Measurements from ENCODE around the gene FRMD4A. TPM values are rescaled to one million over a fixed set of nuclear protein-coding genes. Genes with fewer than 3 reads are reported as not detected.
"Not testable (repeated sequence)": the region's sequence is repeated elsewhere in the genome, so short reads cannot be mapped to it uniquely, and the experiment has no call there.

FRMD4A gene
- total RNA-seq, 1 experiment from 2014 or later: not detected

DNA sequence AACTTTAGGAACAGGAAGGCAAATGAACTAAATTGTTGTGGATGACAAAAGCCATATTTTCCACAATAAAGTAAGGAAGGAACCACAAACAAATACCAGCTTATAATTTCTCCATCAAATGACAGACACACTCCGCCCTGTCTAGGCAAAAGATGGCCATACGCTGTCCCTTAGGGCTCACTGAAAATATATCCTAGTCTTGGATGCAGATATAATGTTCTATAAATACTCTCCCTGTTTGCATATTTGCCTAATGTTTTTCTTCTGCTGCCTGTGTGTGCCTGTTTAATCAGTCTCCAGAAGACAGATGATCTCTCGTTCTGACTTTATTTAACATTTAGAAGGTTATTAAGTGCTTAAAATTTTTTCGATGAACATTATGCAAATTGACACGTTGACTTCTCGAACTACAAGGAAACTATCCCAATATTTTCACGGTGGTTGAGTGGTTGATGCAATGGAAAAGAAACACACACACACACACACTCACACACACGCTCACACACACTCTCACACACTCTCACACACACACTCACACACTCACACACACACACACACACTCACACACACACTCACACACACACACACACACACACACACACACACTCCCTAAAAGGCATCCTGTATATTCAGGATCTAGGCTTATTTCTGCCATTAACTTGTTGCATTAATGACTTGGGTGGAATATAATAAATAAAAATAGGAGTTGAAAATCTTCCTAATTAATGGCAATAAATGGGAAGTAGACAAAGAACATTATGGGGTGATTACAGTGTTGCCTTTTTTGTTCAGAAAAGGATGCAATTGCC, 446.9 kb downstream of the FRMD4A start:
- DNase-seq (ENCODE audit: low spot score): no peak

DNA sequence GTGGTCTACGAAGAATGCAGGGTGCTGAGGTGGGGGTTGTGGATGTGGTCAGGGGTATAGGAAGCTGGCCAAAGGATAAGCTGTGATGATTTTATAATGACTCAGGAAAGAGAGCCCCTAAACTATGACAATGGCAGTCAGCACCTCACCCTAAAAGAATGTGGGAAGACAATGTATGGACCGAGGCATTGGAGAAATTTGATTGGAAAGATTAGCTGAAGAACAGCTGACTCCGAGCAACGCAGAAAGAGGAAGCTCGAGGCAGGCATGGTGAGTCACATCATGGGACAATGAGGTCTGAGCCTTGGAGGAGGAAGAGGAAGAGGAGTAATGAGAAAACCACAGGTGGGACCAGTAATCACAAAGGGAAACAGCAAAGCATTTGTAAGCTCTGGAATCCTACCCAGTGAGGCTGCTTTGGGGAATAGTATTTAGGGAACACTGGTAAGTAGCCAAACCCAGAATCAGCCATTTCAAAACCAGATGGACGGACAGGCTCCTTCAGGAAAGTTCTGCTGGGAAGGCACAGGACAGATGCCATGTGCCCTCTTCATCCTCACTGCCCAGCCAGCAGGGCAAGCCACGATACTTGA, 448.5 kb downstream of the FRMD4A start:
- peak; percentile 3 for DNase-seq (ENCODE audit: low spot score)

DNA sequence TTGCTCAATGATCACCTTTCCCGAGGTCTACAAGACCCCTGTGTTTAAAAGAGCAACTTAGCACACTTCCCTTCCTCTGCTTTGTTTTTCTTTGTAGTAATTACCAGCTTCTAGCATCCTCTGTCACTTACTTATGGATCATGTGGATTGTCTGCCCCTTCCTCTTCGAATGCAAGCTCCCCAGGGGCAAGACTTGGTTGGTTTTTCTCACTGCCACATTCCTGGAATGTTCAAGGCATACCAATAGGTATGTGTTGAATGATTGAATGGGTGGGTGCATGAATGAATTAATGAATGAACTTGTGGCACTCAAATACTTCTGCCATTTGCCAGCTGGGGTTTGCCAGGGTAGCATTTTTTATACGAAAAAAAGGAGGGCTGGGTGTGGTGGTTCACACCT, 450.0 kb downstream of the FRMD4A start:
- no peak for DNase-seq (ENCODE audit: low spot score)

DNA sequence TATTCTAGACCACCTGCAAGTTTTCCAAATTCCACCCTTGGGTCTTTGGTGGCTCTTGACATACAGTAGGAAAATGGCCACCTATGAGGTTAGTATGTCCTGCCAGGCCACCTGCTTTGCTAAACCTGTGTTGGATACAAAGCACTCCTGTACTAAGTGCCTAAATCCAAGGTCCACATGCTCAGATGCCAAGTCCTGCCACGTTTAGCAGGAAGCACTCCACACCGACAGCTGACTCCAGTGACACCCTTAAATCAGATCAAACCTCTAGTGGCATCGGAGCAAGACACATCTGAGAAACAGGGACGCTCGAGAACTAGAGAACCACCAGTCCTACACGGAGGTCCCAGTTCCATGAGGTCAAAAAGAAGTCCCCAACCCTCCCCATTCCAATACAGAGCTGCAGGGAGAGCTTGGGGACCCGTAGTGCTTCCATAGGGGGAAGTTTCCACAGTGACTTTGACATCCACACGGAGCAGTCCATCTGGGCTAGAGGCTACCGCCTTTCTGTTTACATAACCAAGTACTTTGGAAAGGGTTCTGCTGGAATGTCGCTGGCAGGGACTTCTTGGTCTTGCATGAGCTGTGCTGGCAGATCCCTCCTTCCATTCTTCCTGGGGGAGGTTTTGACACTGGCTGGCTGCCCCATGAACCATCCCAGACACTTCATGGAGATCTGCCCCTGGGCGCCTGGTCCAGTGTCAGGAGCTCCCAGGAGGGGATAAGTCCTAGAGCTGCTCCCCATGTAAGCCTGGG, 453.4 kb downstream of the FRMD4A start:
- no peak for DNase-seq (ENCODE audit: low spot score)

DNA sequence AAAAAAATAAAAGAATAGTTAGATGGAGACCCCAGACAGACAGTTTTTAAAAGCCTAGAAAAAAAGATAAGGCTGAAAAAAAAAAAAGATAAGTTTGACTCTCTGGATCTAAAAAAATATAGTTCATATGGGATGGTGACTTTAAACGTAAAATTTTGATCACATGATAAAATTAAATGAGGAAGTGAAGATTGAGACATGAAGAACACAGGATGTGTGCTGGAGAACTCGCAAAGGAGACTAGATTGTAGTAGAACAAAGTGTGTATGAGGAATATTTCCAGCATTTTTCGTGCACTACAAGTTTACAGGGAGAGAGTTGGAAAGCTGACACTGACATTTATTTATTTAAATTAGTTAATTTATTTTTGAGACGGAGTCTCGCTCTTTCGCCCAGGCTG, 457.5 kb downstream of the FRMD4A start:
- no peak for DNase-seq (ENCODE audit: low spot score)

DNA sequence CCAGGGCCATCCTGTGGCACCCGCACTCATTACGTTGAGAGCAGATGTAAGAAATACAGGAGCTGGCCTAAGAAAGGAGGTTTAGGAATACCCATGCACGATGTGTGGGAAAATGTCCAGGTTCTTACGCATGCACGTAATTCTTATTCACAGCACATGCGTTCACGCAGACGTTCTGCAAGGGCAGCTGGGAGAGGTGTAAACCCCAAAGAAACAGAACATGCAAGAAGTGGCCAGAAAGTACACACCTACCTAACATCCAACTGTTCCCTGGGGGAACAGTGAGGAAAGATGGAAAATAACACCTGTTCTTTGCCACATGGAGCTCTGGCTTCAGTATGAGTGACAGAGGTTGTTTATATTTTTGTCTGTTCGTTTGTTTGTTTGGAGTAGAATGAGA, 458.3 kb downstream of the FRMD4A start:
- no peak for DNase-seq (ENCODE audit: low spot score)

DNA sequence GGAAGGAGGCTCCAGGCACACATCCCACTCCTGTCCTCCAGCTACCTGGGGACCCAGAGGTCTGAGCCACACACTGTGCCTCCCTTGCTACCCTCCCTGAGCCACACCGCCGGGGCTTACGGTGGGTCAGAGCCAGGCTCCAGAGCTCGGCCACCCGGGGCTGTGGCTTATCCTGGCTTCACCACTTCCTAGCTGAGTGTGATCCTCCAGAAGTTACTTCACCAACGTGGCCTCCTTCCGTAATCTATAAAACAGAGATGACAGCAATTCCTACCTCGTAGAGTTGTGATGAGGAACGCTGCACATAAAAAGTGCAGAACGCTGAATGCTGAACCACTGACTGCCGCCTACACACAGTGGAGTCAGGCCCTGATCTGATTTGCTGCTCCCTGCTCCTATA, 458.9 kb downstream of the FRMD4A start:
- DNase-seq (ENCODE audit: low spot score): no peak

DNA sequence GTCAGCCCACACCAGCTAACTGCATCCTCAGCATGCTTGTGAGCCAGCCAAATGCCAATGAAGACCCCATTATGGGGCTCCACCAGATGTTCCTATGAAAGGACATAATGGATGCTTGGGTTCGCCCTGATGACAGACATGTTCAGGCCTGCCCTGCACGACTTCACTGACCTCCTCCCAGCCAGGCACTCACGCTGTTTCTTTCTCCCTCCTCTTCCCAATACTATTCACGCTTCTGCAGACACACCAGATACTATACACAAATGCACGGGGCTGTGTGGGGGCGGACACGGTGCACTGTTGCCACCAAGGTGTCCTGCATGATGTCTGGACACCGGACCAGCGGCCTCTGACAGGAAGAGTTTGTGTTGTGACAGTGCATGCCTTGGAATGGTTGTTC, 459.7 kb downstream of the FRMD4A start:
- no peak for DNase-seq (ENCODE audit: low spot score)

DNA sequence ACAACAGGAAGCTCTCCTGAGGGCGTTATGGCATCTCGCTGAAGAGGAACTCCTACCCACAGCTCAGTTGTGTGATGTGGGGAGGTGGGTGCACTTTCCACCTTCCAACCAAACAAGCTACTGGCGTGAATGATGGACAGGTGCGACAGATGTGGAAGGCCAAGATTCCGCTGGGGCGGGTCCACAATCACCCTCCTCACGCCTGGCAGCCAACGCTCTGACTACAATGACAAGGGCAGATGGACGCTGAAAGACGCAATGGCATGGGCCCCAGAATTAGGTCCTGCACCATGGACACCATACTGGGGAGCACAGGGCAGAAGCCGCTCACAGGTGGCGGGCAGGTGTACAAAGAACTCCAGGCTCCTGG, 461.4 kb downstream of the FRMD4A start:
- DNase-seq (ENCODE audit: low spot score): no peak

DNA sequence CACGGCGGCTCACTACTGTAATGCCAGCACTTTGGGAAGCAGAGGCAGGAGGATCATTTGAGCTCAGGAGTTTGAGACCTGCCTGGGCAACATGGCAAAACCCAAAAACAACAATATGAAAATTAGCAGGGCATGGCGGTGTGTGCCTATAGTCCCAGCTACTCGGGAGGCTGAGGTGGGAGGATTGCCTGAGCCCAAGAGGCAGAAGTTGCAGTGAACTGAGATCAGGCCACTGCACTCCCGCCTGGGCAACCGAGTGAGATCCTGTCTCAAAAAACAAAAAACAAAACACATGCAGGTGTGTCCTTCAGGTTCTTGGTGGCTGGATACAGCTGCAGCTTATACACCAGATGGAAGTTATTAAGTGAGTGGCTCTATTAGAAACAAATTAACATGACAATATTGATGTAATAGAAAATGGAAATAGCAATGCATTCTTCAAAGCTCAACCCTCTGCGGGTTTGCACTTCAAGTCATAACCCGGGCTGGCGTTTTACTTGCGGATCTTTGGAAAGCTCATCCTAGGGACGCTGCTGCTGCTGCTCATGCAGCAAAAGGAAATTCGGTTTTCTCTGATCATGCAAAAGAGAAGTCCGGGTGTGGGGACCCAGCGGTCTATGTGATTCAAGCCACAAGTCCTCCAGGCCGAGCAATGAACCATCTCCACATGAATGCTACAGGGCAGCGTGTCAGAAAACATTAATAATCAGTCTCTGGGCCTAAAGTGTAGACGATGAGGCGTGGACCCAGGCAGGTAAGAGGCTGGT, 462.0 kb downstream of the FRMD4A start:
- no peak for DNase-seq (ENCODE audit: low spot score)

DNA sequence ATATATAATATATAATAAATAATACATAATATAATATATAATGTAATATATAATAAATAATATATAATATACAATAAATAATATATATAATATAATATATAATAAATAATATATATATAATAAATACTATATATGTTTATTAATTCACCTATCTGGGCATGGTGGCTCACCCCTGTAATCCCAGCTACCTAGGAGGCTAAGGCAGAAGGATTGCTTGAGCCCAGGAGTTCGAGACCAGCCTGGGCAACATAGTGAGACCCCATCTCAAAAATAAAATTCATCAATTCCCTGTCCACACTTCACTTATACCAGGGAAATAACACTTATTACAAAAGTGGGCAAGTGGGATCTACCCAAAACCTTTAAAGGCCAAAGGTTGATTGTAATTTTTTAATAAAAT, 462.9 kb downstream of the FRMD4A start:
- DNase-seq (ENCODE audit: low spot score): no peak

DNA sequence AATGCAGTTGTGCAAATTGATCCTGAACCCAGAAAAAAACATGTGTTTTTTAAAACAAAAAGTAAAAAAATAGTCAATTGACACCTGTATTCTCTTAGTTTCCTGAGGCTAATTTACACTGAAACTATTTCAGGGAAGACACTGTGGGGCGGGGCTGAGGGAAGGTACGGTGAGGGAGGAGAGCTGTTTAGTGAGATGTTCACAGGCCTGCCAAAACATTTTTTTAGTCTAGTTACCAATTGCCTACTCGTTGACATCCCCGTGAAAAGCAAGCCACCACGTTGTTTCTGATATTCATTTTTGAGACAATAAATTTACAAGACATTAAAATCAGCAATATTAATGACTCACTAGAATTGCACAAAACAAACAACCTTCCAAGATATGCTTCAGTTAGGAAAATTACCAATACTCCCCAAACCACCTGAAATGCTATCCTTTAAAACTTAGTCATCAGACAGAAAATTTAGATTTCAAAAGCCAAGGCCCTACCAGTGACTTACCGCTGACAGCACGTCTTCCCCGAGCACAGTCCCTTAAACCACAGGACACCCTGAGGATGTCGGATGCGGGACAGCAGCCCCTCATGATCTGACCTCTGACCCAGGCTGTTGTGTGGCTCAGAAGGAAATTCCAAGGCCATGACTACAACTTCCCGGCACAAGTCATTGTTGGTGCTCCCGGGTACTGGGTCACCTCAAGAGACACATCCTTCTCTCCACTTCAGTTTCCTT, 464.8 kb downstream of the FRMD4A start:
- no peak for DNase-seq (ENCODE audit: low spot score)

DNA sequence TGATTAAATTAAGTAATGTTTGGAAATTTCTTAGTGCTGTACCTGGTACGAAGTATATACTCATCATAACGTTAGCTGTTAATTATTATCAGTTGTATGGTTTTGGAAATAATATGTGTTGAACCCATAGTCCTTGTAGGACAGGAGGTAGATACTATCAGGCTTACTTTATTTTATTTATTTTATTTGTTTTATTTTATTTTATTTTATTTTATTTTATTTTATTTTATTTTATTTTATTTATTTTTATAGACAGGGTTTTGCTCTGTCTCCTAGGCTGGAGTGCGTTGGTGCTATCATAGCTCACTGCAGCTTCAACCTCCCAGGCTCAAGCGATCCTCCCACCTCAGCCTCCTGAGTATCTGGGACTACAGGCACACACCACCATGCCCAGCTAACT, 465.5 kb downstream of the FRMD4A start:
- not testable (repeated sequence) for DNase-seq (ENCODE audit: low spot score)

DNA sequence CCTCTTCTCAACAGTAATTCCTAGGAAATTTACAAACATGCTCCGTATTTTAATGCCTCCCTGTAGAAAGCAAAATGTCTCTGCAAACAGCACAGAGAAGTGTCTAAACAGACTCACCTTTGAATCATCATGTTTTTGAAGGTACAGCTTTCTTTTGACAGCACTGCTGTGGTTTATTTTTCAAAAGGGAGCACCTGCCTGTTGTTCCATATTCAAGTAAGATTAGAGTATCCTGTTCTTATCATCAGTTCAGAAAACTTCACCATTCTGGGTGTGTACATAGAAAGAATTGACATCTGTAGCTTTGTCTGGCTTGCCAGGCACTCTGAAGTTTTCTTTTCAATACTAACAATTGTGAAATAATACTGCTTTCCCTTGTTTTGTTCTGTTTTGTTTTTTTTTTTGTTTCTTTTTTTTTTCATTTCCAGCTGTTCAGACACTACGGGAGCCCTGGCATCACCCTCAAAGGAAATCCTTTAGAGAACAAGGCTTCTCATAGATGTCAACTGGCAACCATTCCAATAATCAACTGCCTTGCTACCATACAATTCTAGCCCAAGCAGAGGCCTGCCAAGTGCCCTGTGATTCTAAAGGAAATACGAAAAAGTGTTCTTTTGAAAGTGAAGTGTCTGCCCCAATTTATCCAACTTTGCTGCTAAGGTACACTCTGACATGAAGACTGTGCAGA, 468.0 kb downstream of the FRMD4A start:
- DNase-seq (ENCODE audit: low spot score): no peak

DNA sequence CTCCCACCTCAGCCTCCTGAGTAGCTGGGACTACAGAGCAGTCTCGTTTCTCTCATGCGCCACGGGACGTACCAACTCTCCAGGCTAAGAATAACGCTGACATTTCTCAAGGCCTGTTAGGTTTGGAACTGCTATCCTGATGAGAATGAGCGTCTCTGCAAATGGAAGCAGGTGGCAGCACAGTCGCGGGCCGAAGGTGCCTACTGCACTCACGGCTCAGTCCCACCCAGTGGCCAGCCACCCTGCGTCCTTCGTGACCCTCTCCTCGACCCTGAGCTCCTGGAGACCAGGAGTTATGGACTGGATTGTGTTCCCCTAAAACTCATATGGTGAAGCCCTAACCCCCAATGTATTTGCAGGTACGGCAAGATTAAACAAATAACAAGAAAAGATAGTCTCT, 469.8 kb downstream of the FRMD4A start:
- DNase-seq (ENCODE audit: low spot score): no peak

DNA sequence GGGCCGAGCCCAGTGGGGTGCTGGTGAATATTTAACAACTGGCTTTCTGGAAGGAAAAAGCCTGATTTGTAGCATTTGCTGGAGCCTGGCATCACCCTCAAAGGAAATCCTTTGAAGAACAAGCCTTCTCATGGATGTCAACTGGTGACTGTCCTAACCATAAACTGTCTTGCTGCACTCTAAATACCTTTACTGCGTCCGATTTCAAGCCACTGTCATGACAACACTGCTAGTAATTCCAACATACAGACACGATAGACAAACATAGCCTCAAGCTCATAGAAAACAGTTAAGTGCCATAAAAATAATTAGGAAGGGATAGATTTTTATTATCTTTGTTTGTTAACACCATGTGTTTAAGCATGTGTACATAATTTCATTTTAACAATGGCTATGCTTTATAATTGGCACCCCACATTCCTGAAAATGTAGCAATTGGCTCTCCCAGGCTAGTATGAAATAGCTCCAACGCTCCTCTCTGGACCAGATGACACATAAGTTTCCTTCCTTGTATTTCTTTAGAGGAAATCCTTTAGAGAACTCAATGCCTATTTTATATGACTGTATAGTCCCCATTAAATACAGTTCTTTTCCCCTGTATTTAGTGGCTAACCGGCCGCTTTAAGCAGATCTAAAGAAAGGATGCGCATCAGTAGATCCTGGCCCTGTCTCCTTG, 470.6 kb downstream of the FRMD4A start:
- DNase-seq (ENCODE audit: low spot score): no peak

DNA sequence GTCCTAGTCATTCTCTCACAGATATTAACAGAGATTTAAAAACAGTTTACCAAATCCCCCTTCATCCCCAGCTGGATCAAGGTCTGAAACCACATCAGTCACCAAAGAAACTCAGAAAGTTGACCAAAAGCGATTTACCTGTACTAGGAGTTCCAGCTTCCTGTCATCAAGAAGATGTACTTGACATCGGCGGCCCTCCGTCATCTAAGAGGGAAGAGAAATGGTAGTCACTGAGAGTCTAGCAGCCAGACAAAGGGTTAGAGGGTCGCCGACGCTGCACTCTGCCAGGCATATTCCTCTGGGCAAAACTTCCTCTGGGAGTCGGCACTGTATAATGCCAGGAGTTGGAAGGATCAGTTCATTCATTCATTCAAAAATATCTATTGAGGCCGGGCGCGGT, 472.0 kb downstream of the FRMD4A start:
- no peak for DNase-seq (ENCODE audit: low spot score)

DNA sequence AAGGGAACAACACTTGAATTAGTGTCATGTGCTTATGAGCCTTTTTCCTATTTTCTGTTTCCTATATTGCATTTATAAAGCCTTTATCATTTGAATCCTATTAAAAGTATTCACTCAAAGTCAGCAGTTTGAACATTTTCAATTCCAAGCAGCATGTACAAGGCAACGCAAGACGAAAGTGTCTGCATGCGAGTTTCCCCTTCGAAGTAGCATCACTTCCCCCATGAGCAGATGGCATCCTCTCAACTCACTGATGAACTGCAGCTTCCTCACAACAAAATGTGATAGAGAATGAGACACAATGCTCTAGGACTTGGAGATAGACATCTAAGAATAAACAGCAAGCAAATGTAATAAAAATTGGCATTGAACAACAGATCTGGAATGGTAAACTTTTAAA, 473.3 kb downstream of the FRMD4A start:
- DNase-seq (ENCODE audit: low spot score): no peak

DNA sequence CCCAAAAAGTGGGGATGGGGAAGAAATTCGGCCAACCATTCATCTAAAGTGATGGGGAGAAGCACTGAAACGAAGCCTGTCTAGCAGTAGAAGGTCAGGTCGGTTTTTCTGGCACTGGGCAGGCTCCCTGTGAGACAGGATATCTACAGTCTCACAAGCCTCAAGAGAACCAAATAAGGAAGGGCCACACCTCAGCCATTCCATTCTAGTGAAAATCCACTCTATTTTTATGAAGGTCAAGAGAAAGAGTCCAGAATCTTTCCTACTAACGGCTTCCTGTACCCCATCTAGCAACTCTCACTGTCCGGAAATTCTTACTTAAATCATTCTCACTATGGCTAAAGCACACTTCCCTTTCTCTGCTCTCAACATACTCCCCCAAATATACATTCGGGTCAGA, 476.9 kb downstream of the FRMD4A start:
- DNase-seq (ENCODE audit: low spot score): no peak

DNA sequence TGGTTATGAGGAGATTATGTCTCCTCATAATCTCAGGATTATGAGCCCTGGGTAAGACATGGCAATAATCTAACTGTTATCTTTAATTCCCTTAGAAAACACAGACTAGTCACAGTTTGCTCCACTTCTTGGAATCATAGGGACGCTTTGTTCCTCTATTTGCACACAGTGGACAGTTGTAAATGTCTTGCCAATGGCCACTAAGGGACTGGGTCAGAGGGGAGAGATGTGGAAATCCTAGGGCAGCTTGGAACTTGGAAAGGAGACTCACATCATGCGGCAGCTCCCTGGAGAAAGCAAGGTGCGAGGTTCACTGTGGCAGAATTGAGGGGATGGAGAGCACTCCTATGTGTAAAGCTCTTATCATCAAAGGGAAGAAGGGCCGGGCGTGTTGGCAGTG, 477.9 kb downstream of the FRMD4A start:
- DNase-seq (ENCODE audit: low spot score): no peak

Data from HT-29 (cell line).